ENCODE results near the gene PDC.
"Not testable (repeated sequence)": the region's sequence is repeated elsewhere in the genome, so short reads cannot be mapped to it uniquely, and the experiment has no call there.

Gene PDC

GRCh38 chr1:186413319-186413718 lies 47.6 kb downstream of the PDC start:
- Histone ChIP-seq H3K9me3 (ENCODE audit: insufficient read depth, low read length) (no peaks in the 10 kb centered on the region), H3K36me3 (replicated peaks; ENCODE audit: low read depth, low read length) (peaks cover 9% of the 10 kb centered on the region)

GRCh38 chr1:186409091-186409490 lies 51.8 kb downstream of the PDC start:
- H3K27ac ChIP-seq (ENCODE audit: low read length): peak overlapping the region; percentile 64
- 0 out of 2 replicates have a peak overlapping the region, but pooled peaks have one; percentile 12 for H3K9ac ChIP-seq (ENCODE audit: low read length)
- H3K79me2 ChIP-seq (ENCODE audit: low read length): no peaks in the 10 kb centered on the region
- TF ChIP-seq EZH2phosphoT487 (IDR thresholded peaks at IDR 0.05; ENCODE audit: low read depth): no peak
- TF ChIP-seq, protein P1, sequence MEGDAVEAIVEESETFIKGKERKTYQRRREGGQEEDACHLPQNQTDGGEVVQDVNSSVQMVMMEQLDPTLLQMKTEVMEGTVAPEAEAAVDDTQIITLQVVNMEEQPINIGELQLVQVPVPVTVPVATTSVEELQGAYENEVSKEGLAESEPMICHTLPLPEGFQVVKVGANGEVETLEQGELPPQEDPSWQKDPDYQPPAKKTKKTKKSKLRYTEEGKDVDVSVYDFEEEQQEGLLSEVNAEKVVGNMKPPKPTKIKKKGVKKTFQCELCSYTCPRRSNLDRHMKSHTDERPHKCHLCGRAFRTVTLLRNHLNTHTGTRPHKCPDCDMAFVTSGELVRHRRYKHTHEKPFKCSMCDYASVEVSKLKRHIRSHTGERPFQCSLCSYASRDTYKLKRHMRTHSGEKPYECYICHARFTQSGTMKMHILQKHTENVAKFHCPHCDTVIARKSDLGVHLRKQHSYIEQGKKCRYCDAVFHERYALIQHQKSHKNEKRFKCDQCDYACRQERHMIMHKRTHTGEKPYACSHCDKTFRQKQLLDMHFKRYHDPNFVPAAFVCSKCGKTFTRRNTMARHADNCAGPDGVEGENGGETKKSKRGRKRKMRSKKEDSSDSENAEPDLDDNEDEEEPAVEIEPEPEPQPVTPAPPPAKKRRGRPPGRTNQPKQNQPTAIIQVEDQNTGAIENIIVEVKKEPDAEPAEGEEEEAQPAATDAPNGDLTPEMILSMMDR (IDR thresholded peaks at IDR 0.05; ENCODE audit: low read depth, low read length): no peak
- H2AFZ ChIP-seq (ENCODE audit: low read depth, low read length): no peak overlapping the region
- peaks cover 26% of the 10 kb centered on the region for H3K36me3 ChIP-seq (replicated peaks; ENCODE audit: low read depth, low read length)
- H3K9me3 ChIP-seq (ENCODE audit: insufficient read depth, low read length): no peaks in the 10 kb centered on the region
- H3K4me1 ChIP-seq (ENCODE audit: low read length): peaks cover 52% of the 10 kb centered on the region
- H3K4me3 ChIP-seq (ENCODE audit: low read length): 0 out of 2 replicates have a peak overlapping the region, but pooled peaks have one; percentile 6
- no peaks in the 10 kb centered on the region for H3K27me3 ChIP-seq (ENCODE audit: low read depth, low read length)
- H3K4me2 ChIP-seq (ENCODE audit: low read length): peak overlapping the region; percentile 29
- no peaks in the 10 kb centered on the region for H4K20me1 ChIP-seq (ENCODE audit: insufficient read depth, low read length)

More at GRCh38 chr1:186413319-186413718, 47.6 kb downstream of the PDC start:
- no peaks in the 10 kb centered on the region for H3K79me2 ChIP-seq (ENCODE audit: low read length)
- no peaks in the 10 kb centered on the region for H3K27me3 ChIP-seq (ENCODE audit: low read depth, low read length)
- TF ChIP-seq EZH2phosphoT487 (IDR thresholded peaks at IDR 0.05; ENCODE audit: low read depth): no peak
- TF ChIP-seq, protein P1 (IDR thresholded peaks at IDR 0.05; ENCODE audit: low read depth, low read length): no peak
- H3K27ac ChIP-seq (ENCODE audit: low read length): no peak overlapping the region
- H3K4me2 ChIP-seq (ENCODE audit: low read length): no peak overlapping the region
- H3K9ac ChIP-seq (ENCODE audit: low read length): no peak overlapping the region
- H4K20me1 ChIP-seq (ENCODE audit: insufficient read depth, low read length): no peaks in the 10 kb centered on the region
- H2AFZ ChIP-seq (ENCODE audit: low read depth, low read length): no peak overlapping the region
- H3K4me3 ChIP-seq (ENCODE audit: low read length): no peak overlapping the region
- H3K4me1 ChIP-seq (ENCODE audit: low read length): peaks cover 18% of the 10 kb centered on the region

DNA sequence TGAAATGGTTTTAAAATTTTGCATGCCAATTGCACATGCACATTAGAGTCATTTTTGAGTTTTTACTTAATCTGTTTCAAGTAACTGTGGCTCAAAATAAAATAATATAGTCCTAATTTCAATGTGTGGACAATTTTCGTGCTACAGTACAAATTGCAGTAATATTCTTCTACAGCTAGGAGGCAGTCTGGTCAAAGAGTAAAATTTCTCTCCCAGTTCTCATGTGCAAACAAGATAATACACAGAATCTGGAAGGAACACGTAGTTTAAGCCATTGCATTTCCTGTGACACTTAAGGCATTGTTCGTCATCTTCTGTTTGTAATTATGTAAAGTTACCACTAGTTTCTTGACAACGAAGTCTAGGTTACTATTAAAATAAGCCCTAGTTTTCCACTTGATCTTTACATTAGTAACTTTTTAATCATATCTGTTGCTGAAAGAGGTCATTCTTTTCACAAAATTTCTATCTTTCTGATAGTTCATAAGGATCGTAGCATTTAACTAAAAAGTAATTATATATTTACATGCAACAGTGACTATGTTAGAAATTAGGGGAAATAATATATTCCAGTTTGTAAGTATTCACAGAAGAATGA lies 56.4 kb downstream of the PDC start:
- Histone ChIP-seq H3K27me3 (ENCODE audit: low read depth, low read length) (no peaks in the 10 kb centered on the region), H3K4me3 (ENCODE audit: low read length) (no peak overlapping the region), H3K79me2 (ENCODE audit: low read length) (no peaks in the 10 kb centered on the region), H3K27ac (ENCODE audit: low read length) (no peak overlapping the region), H4K20me1 (ENCODE audit: insufficient read depth, low read length) (no peaks in the 10 kb centered on the region), H3K4me1 (ENCODE audit: low read length) (peaks cover 44% of the 10 kb centered on the region), H2AFZ (ENCODE audit: low read depth, low read length) (no peak overlapping the region), H3K9me3 (ENCODE audit: insufficient read depth, low read length) (no peaks in the 10 kb centered on the region), H3K9ac (ENCODE audit: low read length) (0 out of 2 replicates have a peak overlapping the region, but pooled peaks have one; percentile 3), H3K4me2 (ENCODE audit: low read length) (peak overlapping the region; percentile 42), H3K36me3 (replicated peaks; ENCODE audit: low read depth, low read length) (peaks cover 23% of the 10 kb centered on the region)
- TF ChIP-seq EZH2phosphoT487 (IDR thresholded peaks at IDR 0.05; ENCODE audit: low read depth): no peak
- TF ChIP-seq, protein P1 (IDR thresholded peaks at IDR 0.05; ENCODE audit: low read depth, low read length): peak; percentile 95

DNA sequence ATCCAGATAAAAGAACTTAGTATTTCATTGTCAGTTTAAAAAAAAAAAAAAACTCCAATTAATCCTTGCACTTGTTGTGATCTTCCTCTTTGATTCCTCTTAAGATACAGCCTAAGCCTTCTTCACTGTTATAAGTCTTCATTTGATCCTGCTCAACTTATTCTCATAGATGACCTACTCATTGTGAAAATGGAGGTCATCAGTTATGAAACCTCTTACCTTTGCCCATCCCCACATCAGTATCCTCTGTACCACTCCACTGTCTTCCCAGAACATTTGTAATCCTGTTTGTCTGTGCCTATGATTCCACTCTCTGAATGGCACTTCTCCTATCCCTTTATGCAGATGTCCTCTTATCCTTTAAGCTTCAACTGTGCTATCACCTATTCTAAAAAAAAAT lies 57.3 kb downstream of the PDC start:
- no peaks in the 10 kb centered on the region for H4K20me1 ChIP-seq (ENCODE audit: insufficient read depth, low read length)
- H2AFZ ChIP-seq (ENCODE audit: low read depth, low read length): no peak overlapping the region
- H3K9ac ChIP-seq (ENCODE audit: low read length): no peak overlapping the region
- peaks cover 35% of the 10 kb centered on the region for H3K4me1 ChIP-seq (ENCODE audit: low read length)
- no peak overlapping the region for H3K4me3 ChIP-seq (ENCODE audit: low read length)
- no peak for TF ChIP-seq EZH2phosphoT487 (IDR thresholded peaks at IDR 0.05; ENCODE audit: low read depth)
- TF ChIP-seq, protein P1 (IDR thresholded peaks at IDR 0.05; ENCODE audit: low read depth, low read length): no peak
- H3K27me3 ChIP-seq (ENCODE audit: low read depth, low read length): no peaks in the 10 kb centered on the region
- H3K27ac ChIP-seq (ENCODE audit: low read length): no peak overlapping the region
- H3K79me2 ChIP-seq (ENCODE audit: low read length): no peaks in the 10 kb centered on the region
- H3K36me3 ChIP-seq (replicated peaks; ENCODE audit: low read depth, low read length): peaks cover 30% of the 10 kb centered on the region
- no peaks in the 10 kb centered on the region for H3K9me3 ChIP-seq (ENCODE audit: insufficient read depth, low read length)
- no peak overlapping the region for H3K4me2 ChIP-seq (ENCODE audit: low read length)

DNA sequence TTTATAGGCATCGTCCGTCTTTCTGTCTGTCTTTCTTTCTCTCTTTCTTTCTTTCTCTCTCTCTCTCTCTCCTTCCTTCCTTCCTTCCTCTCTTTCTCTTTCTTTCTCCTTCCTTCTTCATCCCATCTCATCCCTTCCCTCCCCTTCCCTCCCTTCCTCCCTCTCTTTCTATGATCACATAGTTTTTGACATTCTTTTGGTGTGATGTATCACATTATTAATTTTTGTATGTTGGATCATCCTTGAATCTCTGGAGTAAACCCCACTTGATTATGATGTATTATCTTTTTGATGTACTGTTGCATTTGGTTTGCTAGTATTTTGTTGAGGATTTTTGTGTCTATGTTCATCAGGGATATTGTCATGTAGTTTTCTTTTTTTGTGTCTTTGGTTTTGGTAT lies 59.5 kb downstream of the PDC start:
- H3K79me2 ChIP-seq (ENCODE audit: low read length); H3K27me3 ChIP-seq (ENCODE audit: low read depth, low read length); H3K4me2 ChIP-seq (ENCODE audit: low read length); H3K9me3 ChIP-seq (ENCODE audit: insufficient read depth, low read length); H3K27ac ChIP-seq (ENCODE audit: low read length); H2AFZ ChIP-seq (ENCODE audit: low read depth, low read length); H3K9ac ChIP-seq (ENCODE audit: low read length); H4K20me1 ChIP-seq (ENCODE audit: insufficient read depth, low read length); H3K4me3 ChIP-seq (ENCODE audit: low read length): not testable (repeated sequence)
- H3K36me3 ChIP-seq (replicated peaks; ENCODE audit: low read depth, low read length): peaks cover 29% of the 10 kb centered on the region
- H3K4me1 ChIP-seq (ENCODE audit: low read length): peaks cover 19% of the 10 kb centered on the region

Data from OCI-LY3 (cell line).